ENCODE results near the gene NR3C1. TPM values are rescaled to one million over a fixed set of nuclear protein-coding genes. Genes with fewer than 3 reads are reported as not detected.

The NR3C1 gene
- polyA plus RNA-seq, 1 donor (not counting 4 experiments of a cell fraction or from before 2014, with no cell fraction given): 30.7 TPM

- FAIRE-seq: no peak
- H4K20me1 ChIP-seq (ENCODE audit: control insufficient read depth, extremely low read depth, insufficient read depth, low read length): no peaks in the 10 kb centered on the region
- no peak for DNase-seq (ENCODE audit: low read depth, low spot score)
- H3K9me3 ChIP-seq (ENCODE audit: control insufficient read depth, low read depth, low read length): peaks cover 11% of the 10 kb centered on the region
- TF ChIP-seq EZH2 (IDR thresholded peaks at IDR 0.05; ENCODE audit: low read length) (no peak), CTCF (optimal IDR thresholded peaks at IDR 0.05 in 1 of 3, IDR thresholded peaks at IDR 0.05 in 1 of 3, conservative IDR thresholded peaks at IDR 0.05 in 1 of 3; ENCODE audit: extremely low read depth in 1 of 3, insufficient read depth in 2 of 3, low read length in 3 of 3) (no peak)
- dilution Hi-C loops (cut with MboI; ENCODE audit: extremely low pct_ligation_motif_present, low sequenced_read_pairs): no loop called here
- H3K27ac ChIP-seq (ENCODE audit: control insufficient read depth, insufficient read depth, low read length): no peak overlapping the region
- no peak overlapping the region for H3K9ac ChIP-seq (ENCODE audit: control insufficient read depth, extremely low read depth, insufficient read depth, low read length)
- H3K79me2 ChIP-seq (ENCODE audit: control insufficient read depth, insufficient read depth, low read length): peaks cover 99% of the 10 kb centered on the region
- H3K36me3 ChIP-seq (ENCODE audit: control insufficient read depth in 2 of 2, extremely low read depth in 1 of 2, insufficient read depth in 2 of 2, low read length in 2 of 2): peaks cover 1 to 5% of the 10 kb centered on the region in 2 experiments
- peaks cover 2% of the 10 kb centered on the region for H3K4me1 ChIP-seq (ENCODE audit: control insufficient read depth, extremely low read depth, insufficient read depth, low read length)
- no peak overlapping the region for H3K4me2 ChIP-seq (ENCODE audit: control insufficient read depth, extremely low read depth, insufficient read depth, low read depth, low read length)
- no peaks in the 10 kb centered on the region for H3K27me3 ChIP-seq (ENCODE audit: control insufficient read depth, extremely low read depth, insufficient read depth, low read length)
- no peak overlapping the region for H3K4me3 ChIP-seq (ENCODE audit: control insufficient read depth in 2 of 3, extremely low read depth in 1 of 3, insufficient read depth in 2 of 3, low read depth in 1 of 3, low read length in 3 of 3)
- H2AFZ ChIP-seq (ENCODE audit: control insufficient read depth, low read length): no peak overlapping the region
- H3K9me1 ChIP-seq (ENCODE audit: control insufficient read depth, extremely low read depth, insufficient read depth, low read length): no peaks in the 10 kb centered on the region
Observed at GRCh38 chr5:143383988-143384387, 19.5 kb downstream of the NR3C1 start.

GRCh38 chr5:143379606-143380005 is 23.9 kb downstream of the NR3C1 start:
- dilution Hi-C loops (cut with MboI; ENCODE audit: extremely low pct_ligation_motif_present, low sequenced_read_pairs): no loop called here
- Histone ChIP-seq H3K27me3 (ENCODE audit: control insufficient read depth, extremely low read depth, insufficient read depth, low read length) (no peaks in the 10 kb centered on the region), H3K79me2 (ENCODE audit: control insufficient read depth, insufficient read depth, low read length) (peaks cover 94% of the 10 kb centered on the region), H3K4me1 (ENCODE audit: control insufficient read depth, extremely low read depth, insufficient read depth, low read length) (peaks cover 19% of the 10 kb centered on the region), H3K9ac (ENCODE audit: control insufficient read depth, extremely low read depth, insufficient read depth, low read length) (no peak overlapping the region), H3K36me3 (ENCODE audit: control insufficient read depth in 2 of 2, extremely low read depth in 1 of 2, insufficient read depth in 2 of 2, low read length in 2 of 2) (peaks cover 1 to 5% of the 10 kb centered on the region in 2 experiments), H4K20me1 (ENCODE audit: control insufficient read depth, extremely low read depth, insufficient read depth, low read length) (no peaks in the 10 kb centered on the region), H3K9me1 (ENCODE audit: control insufficient read depth, extremely low read depth, insufficient read depth, low read length) (no peaks in the 10 kb centered on the region), H3K4me2 (ENCODE audit: control insufficient read depth, extremely low read depth, insufficient read depth, low read depth, low read length) (no peak overlapping the region), H3K9me3 (ENCODE audit: control insufficient read depth, low read depth, low read length) (peaks cover 2% of the 10 kb centered on the region), H3K4me3 (ENCODE audit: control insufficient read depth in 2 of 3, extremely low read depth in 1 of 3, insufficient read depth in 2 of 3, low read depth in 1 of 3, low read length in 3 of 3) (no peak overlapping the region), H3K27ac (ENCODE audit: control insufficient read depth, insufficient read depth, low read length) (no peak overlapping the region), H2AFZ (ENCODE audit: control insufficient read depth, low read length) (no peak overlapping the region)
- no peak for DNase-seq (ENCODE audit: low read depth, low spot score)
- TF ChIP-seq EZH2 (IDR thresholded peaks at IDR 0.05; ENCODE audit: low read length) (no peak), CTCF (optimal IDR thresholded peaks at IDR 0.05 in 1 of 3, IDR thresholded peaks at IDR 0.05 in 1 of 3, conservative IDR thresholded peaks at IDR 0.05 in 1 of 3; ENCODE audit: extremely low read depth in 1 of 3, insufficient read depth in 2 of 3, low read length in 3 of 3) (no peak)
- FAIRE-seq: no peak

Data from keratinocyte (primary cell).